ENCODE measurements around the gene PPP1R26.
A peak's percentile ranks its signal among the peaks of the same experiment; 100 is the strongest.
"Not testable (repeated sequence)": the region's sequence is repeated elsewhere in the genome, so short reads cannot be mapped to it uniquely, and the experiment has no call there.

PPP1R26 gene, protein sequence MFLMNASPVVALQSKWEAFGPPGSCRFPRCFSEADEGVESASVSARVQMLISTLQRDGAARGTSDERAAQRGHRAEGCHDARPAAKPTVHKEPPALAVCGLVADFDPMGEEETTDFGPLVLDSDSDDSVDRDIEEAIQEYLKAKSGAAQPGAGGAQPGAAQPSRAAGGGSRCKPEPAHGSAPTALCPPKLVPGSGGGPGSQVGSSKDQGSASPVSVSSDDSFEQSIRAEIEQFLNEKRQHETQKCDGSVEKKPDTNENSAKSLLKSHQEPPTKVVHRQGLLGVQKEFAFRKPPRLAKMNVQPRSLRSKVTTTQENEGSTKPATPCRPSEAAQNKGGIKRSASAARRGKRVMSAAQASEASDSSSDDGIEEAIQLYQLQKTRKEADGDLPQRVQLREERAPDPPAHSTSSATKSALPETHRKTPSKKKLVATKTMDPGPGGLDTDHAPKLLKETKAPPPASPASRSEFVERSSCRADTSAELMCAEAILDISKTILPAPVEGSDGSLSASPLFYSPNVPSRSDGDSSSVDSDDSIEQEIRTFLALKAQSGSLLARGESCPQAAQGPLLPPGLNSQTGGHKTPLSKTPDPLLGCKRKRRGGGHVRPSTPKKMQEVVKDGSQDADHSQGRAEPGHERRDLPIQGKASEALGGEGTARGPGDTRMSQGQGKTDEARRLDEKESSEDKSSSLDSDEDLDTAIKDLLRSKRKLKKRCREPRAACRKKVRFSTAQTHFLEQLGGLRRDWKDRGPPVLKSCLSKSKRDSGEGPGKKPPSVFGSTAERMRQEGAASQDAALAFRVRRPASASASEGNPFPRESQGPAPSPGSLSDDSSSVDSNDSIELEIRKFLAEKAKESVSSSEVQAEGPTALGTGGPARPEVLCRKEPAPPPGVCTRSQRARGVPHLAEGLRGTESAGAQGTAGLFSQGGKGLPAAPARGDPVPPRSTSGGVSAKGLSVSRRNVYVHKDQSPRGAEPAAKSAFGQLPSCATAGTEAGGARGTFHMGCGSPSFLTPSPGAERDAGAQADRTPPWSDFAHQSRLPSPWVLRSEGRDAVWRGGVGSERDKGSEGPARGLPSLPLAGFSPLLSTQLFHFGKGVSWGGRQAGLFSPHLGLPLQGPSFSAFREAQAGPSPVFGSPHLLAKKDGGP (N-terminal part only)

DNA sequence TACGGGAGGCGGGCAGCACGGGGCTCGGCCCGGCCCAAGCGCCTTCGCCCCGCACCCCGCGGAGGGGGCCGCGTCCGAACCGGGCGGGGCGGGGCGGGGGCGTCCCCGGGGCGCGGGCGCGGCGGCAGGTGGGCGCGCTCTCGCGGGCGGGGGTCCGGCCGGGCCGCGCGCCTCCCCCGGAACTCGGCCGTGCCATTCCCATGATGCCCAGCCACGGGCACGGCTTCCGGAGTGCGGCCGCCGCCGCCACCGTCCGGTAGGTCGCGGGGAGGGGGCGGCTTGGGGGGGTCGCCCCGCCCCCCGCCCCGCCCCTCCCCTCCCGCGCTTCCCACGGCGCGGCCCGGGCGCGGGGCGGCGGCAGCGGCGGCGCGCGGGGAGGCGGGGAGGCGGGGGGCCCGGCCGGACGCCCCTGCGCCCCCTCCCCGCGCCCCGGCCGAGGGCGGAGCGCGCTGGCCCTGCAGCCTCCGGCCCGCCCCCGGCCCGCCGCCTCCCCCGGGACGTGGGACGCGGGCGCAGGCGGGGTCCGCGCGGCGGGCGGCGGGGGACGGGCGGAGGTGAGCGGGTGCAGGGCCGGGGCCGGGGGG lies at the start of gene PPP1R26:
TSS of gene PPP1R26 (plus strand) at position 314 of the 584 bp plus-strand sequence. CDS start 4,729 bp downstream, outside the sequence.
- DNase-seq, result no peak

DNA sequence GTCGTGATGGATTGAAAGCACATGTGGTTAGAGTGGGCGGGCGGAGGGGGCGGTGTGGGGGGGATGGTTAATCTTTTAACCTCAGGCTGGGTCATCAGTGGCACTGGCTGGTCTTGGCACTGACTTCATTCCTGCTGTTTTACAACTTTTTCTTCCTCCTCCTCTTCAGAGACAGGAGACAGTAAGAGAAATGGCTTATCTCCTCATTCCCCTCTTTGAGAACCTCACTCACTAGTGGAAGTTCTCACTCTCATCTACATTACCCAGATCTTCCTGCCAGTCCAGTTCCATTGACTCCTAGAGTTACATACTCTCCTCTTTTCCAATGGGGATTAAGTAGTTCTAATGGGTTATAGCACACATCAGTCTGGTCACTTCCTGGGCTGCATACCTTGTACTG lies 42.3 kb upstream of the PPP1R26 start:
- DNase-seq, result no peak

DNA sequence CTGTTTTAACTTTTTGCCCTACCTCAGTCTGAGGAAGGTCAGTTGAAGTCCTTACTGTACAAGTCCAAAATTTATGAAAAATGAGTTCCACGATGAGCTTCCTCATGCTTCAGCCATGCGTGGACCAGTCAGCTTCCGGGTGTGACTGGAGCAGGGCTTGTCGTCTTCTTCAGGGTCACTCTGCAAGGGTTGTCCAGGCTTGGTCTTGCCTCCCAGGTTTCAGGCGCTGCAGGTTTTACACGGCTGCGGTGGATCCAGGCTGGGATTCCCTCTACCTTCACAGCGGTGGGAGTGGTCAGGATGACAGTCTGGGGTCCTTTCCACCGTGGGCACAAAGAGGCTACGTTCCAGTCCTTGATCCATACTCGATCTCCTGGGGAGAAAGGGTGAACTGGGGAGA lies 41.9 kb upstream of the PPP1R26 start:
- not testable (repeated sequence) for DNase-seq

DNA sequence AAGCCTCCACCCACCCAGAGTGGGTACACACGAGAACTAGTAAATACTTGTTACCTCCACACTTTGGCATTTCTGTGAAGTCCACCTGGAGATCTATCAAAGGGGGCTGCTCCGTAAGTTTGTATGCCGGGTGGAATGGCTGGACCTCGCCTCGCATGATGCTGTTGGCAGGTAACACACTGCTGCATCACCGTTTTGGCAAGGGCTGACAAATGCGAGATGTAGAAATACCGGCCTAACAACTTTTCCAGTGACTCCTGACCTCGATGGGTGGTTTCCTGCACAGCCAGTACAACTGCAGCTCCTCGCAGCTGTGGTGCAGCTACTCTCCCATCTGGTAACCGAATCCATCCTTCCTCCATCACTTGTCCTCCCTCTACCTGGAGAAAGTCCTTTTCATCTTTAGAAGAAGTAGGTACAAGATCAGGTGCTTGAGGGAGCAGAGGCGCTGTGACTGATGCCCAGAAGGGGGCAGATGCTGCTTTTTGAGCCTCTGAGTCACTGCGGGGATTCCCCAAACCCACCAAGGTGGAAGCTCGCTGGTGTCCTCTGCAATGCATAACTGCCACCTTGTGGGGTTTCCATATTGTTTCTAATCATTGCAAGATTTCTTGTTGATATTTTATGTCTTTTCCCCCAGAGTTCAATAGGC lies 40.9 kb upstream of the PPP1R26 start:
- peak; percentile 66 for DNase-seq

DNA sequence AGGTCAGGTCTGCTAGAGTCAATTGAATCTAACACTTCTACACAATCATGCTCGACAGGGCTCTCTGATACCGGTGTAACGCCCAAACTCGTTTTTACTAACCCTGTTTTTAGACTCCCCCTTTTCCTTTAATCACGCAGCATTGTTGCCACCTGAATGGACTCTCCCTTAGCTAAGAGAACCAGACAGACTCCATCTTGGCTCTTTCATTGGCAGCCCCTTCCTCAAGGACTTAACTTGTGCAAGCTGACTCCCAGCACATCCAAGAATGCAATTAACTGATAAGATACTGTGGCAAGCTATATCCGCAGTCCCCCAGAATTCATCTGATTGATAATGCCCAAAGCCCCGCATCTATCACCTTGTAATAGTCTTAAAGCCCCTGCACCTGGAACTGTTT lies 40.1 kb upstream of the PPP1R26 start:
- not testable (repeated sequence) for DNase-seq

DNA sequence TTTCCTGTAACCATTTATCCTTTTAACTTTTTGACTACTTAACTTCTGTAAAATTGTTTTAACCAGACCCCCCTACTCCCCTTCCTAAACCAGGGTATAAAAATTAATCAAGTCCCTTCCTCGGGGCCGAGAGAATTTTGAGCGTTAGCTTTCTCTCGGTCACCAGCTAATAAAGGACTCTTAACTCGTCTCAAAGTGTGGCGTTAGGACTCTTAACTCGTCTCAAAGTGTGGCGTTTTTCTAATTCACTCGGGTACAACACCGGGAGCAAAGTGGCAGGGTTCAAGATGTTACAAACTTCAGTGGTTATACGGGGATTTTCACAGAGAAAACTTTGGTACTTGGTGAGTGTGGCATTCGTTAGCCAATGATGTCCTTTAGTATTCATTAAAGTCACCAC lies 39.7 kb upstream of the PPP1R26 start:
- DNase-seq, result no peak

DNA sequence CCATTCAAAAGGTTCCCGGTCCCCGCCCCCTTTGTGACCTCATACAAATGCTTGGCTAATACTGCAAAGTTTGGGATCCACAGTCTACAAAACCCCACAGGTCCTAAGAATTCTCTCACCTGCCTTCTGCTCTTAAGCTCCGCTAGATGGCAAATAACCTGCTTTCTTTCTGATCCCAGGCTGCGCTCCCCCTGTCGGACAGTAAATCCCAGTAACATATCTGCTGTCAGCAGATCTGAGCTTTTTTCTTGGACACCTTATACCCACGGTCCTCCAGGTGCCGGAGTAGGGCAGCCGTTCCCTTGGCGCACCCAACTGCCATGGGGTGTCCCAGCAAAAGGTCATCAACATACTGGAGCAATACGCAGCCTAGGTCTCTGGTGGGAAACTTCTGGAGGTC lies 39.0 kb upstream of the PPP1R26 start:
- DNase-seq, result no peak

DNA sequence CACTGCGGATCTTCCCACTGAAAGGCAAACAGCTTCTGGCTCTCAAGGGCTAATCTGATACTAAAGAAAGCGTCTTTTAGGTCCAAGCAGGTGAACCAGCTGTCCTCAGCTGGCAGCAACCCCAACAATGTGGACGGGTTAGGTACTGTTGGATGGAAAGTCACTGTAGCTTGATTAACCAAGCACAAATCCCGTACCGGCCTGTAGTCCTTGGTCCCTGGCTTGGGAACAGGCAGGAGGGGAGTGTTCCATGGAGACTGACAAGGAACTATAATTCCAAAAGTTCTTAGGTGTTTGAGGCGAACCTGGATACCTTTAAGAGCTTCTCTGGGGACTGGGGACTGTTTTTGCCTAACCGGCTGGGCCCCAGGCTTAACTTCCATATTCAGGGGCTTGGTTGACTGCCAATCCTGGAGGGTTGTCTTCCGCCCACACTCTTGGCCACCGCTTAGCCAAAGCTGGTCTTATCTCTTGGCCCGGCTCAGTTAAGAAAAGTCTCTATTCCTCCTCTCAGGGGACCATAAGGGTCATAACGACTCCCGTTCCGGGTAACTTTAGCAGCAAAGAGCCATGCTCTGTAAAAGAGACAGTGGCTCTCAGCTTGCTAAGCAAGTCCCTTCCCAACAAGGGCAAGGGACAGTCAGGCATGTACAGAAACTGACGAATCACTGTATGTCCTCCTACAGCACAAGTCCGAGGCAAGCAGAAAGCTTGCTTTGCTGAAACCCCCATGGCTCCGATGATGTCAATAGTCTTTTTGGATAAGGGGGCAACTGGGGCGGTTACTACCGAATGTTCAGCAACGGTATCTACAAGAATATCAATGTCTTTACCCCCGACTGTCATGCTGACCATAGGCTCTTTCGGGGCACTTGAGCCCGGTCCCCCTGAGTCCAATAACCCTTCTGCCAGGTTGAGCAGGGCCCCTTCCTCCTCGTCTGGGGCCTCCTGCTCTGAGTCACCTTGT lies 38.2 kb upstream of the PPP1R26 start:
- DNase-seq, result not testable (repeated sequence)

DNA sequence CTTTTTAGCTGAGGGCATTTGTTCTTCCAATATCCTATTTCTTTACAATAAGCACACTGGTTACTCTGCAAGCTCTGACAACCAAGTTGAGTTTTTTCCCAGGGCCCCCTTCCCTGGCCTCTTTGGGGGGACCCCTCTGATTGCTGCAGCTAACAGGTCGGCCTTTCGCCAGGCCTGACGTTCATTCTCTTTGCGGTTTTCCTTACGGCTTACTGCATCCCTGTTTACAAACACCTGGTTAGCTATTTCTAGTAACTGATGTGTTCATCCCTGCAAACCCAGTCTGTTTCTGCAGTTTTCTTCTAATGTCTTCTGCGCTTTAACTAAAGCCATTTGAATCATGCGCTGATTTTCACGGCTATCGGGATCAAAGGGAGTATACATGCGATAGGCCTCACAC lies 37.5 kb upstream of the PPP1R26 start:
- DNase-seq, result no peak

DNA sequence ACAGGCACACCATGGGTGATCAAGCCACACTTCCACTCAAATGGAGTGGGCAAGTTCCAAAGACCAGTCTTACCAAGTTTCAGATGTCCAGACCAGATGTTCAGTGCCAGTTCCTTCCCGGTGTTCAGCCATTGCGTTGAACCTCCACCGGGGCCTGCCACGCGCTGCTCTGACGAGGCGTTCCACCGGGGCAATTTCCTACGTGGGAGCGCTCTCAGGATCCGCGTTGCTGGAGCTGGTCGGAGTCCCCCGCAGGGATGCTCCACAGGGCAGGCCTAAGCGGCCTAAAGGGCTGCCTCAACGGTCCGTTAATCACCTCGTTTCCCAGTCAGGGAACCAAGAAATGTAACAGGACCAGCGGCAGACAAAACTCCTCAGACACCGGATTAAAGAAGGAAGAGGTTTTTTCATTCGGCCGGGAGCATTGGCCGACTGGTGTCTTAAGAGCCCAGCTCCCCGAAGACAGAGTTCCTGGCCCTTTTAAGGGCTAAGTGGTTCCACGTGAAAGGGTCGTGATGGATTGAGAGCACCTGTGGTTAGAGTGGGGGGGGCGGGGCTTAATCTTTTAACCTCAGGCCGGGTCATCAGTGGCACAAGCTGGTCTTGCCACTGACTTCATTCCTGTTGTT lies 35.7 kb upstream of the PPP1R26 start:
- no peak for DNase-seq

DNA sequence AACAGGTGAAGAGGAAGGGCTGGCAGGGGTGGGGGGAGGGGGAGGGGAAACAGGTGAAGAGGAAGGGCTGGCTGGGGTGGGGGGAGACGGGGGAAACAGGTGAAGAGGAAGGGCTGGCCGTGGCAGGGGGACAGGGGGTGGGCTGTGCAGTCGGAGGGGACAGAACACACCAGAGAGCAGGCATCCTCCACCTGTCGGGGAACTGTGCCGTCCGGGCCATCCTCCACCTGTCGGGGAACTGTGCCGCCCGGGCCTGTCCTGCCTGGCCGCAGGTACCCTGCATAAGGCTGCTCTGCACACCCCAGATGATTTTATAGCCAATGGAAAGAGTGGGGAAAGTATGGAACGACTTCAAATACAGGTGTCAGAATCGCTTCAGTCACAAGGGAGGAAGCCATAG lies 32.5 kb upstream of the PPP1R26 start:
- DNase-seq, result no peak

DNA sequence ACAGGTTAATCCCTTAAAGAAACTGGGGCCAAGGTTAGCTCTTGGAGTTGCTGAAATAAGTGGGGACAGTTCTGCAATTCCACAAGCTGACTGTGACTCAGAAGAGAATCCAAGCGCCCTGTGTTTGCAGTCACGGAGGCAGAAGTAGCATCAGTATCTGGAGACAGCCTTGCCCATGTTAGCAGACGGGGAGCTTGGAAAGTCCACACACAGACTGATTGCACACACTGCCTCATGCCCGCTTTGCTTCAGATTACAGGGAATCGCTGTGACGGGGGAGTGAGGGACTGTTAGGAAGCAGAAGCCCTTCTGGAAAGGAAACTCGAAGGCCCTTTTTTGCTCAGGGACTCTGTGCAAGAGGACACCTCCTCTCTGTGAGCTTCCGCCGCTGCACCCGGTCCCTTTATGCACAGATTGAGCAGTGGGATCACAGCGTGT lies 30.9 kb upstream of the PPP1R26 start:
- no peak for DNase-seq

DNA sequence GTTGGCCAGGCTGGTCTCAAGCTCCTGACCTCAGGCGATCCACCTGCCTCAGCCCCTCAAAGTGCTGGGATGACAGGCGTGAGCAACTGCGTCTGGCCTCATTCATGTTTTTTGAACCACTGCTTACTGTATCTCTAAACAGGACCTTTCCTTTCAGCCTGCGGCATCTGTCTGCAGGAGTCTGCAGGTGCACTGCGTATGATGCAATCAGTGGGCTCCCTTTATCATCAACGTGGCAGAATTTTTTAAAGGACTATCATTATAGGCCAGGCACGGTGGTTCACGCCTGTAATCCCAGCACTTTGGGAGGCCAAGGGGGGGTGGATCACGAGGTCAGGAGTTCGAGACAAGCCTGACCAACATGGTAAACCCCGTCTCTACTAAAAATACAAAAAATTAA lies 30.1 kb upstream of the PPP1R26 start:
- not testable (repeated sequence) for DNase-seq

DNA sequence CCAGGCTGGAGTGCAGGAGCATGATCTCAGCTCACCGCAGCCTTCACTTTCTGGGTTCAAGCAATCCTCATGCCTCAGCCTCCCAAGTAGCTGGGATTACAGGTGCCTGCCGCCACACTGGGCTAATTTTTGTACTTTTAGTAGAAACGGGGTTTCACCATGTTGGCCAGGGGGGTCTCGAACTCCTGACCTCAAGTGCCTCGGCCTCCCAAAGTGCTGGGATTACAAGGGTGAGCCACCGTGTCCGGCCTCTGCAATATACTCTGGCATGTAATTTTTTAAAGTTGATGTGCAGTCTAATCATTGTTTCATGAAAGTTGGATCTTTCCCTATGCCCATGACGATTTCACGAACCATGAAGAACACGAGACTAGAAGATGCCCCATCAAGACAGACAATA lies 28.6 kb upstream of the PPP1R26 start:
- no peak for DNase-seq

DNA sequence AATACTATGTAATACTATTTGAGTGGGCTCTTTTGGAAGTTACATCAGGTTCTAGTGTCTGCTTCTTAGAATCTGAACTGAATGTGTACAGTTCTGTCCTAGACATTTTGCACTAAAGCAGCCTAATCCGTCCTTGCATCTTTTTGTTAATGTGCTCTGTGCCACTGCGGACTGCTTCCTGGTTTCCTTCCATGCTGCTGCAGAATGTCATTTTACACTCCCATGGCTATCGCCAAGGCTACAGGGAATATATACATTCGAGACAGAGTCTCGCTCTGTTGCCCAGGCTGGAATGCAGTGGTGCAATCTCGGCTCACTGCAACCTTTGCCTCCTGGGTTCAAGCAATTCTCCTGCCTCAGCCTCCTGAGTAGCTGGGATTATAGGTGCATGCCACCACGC lies 27.7 kb upstream of the PPP1R26 start:
- not testable (repeated sequence) for DNase-seq

DNA sequence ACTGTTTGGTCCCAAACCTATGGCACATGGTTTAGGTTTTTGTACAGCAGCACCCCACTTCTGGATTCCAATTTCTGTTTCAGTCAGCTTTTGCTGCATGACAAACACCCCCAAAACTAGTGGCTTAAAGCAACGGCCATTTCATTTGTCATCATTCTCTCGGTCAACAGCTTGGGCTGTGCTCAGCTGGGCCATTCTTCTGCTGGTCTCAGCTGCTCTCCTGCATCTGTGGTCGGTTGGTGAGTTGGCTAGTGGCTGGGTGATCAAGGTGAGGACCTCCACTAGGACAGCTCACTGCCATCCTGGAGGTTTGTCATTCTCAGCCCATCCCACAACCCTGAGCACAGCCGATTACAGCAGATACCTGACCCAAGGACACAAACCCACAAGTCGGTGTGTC lies 24.8 kb upstream of the PPP1R26 start:
- DNase-seq, result no peak

DNA sequence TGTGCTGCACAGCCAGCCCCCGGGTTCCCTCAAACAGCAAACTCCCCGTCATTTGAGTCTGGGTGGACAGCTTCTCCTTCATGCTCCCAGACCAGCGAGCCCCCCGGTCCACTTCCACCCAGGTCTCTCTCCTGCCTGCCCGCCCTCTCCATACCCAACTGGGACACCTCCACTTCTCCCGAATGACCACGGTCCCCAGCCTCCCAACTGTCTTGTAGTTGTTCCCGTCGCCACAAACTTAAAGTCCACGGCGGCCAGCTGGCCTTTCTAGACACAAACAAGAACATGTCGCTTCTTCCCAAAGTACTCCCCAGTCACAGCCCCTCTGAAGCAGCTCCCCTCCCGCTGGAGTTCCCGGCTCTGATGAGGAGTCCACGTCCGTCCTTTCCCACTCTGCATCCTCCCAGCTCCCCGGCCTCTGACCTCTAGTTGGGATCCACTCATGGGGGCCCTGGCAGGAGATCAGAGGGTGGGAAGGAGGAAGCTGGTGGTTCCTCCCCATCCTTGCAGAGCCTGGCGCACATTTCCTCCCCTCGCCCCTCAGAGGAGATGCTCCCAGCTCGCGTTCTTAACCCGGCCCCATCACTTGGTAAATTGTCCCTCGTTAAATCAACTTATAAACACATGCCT lies 24.1 kb upstream of the PPP1R26 start:
- DNase-seq, result no peak

DNA sequence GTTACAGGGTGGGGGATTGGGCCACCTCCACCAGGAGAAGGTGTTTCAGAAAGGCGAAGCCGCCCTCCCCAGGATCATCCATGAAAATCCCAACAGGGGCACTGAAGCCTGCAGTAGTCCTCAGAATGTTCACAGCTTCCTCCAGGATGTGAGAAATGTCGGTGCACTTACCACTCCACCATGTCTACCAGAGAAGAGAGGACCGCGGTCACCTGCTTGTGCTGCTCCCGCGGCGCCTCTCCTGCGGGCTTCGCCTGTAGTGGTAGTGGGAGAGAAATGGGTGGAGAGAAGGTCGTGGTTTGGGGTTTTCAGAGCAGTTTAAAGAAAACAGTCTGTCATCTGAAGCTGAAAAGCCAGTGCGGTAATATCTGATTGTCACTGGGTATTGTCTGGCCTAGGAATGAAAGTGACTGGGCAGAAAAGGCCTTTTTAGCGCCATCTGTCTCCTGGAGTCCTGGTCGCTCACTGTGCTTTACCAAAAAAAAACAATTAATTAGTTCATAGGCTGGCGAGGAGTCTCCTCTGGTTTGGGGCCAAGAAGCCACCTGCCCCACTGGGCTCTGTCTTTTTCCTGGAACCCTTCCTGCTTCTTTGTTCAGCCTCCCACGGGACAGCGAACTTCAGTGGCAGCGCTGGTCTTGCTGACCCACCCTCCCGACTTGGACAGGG lies 23.0 kb upstream of the PPP1R26 start:
- DNase-seq, result no peak

DNA sequence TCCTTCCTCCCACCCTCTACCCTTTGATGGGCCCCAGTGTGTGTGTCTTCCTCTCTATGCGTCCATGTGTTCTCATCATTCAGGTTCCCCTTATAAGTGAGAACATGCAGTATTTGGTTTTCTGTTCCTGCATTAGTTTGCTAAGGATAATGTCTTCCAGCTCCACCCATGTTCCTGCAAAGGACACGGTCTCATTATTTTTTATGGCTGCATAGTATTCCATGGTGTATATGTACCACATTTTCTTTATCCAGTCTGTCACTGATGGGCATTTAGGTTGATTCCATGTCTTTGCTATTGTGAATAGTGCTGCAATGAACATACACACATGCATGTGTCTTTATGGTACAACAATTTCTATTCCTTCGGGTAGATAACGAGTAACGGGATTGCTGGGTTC lies 21.1 kb upstream of the PPP1R26 start:
- DNase-seq, result not testable (repeated sequence)

DNA sequence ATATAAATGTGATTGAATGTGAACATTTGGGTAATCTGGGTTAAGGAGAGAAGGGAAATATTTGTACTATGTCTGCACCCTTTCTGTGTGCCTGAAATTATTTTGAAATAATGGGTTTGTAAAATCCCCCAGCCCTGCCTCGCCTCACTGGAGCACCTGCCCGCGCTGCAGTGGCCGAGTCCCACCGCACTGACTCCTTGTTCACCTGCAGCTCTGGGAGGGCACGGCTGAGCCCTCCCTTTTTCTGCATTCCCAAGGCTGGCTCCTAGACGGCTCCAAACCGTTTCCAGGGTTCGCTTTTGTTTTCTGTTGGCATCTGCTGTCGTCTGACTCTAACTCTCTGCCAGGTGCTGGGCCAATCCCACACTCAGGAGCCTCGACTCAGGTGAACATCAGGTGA lies 17.6 kb upstream of the PPP1R26 start:
- DNase-seq, result no peak

Measured in activated naive CD4-positive, alpha-beta T cell treated with Interleukin-2 at 50 U/mL for 16 hours (primary cell).